Hepatic stellate cell (primary cell): ENCODE data around the gene THG1L.

ENCODE experiments used
- DNase-seq: peaks from one replicate; pipeline ENCODE4 v3.0.0; 2011; ENCODE audit warnings: low spot score

Gene THG1L

GRCh38 chr5:157758706-157759105 is 27.5 kb downstream of the THG1L start:
- no peak for DNase-seq

GRCh38 chr5:157761690-157762621 is 30.7 kb downstream of the THG1L start:
- peak; percentile 65 for DNase-seq

GRCh38 chr5:157764531-157764930 is 33.3 kb downstream of the THG1L start:
- DNase-seq = no peak

- DNase-seq = no peak
Measured at GRCh38 chr5:157766442-157766841, 35.2 kb downstream of the THG1L start.

GRCh38 chr5:157766902-157767301 is 35.7 kb downstream of the THG1L start:
- no peak for DNase-seq

- DNase-seq = no peak
Measured at GRCh38 chr5:157767689-157768088, 36.5 kb downstream of the THG1L start.

GRCh38 chr5:157770665-157771064 is 39.4 kb downstream of the THG1L start:
- DNase-seq = no peak

- no peak for DNase-seq
Measured at GRCh38 chr5:157772127-157772526, 40.9 kb downstream of the THG1L start.

GRCh38 chr5:157778121-157778805 is 47.0 kb downstream of the THG1L start:
- no peak for DNase-seq

- no peak for DNase-seq
Measured at GRCh38 chr5:157779221-157779620, 48.0 kb downstream of the THG1L start.

- no peak for DNase-seq
Measured at GRCh38 chr5:157785801-157786200, 54.6 kb downstream of the THG1L start.
